ENCODE measurements around the gene SETD7. TPM values are rescaled to one million over a fixed set of nuclear protein-coding genes. Genes with fewer than 3 reads are reported as not detected.

SETD7 gene
- total RNA-seq, 2 donors from 2014 or later, result 69.0 to 75.4 TPM

DNA sequence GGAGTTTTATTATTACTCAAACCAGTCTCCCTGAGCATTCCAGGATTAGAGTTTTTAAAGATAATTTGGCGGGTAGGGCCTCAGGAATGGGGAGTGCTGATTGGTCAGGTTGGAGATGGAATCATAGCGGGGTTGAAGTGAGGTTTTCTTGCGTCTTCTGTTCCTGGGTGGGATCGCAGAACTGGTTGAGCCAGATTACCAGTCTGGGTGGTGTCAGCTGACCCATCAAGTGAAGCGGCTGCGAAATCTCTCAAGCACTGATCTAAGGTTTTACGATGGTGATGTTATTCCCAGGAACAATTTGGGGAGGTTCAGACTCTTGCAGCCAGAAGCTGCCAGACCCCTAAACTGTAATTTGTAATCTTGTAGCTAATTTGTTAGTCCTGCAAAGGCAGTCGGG is 25.1 kb upstream of the SETD7 start:
- DNase-seq (ENCODE audit: low spot score), result no peak
- intact Hi-C loops (cut with DNase I), result no loop called here

GRCh38 chr4:139576219-139576618 is 20.2 kb upstream of the SETD7 start:
- intact Hi-C loops (cut with DNase I), result no loop called here
- DNase-seq (ENCODE audit: low spot score), result no peak

GRCh38 chr4:139575072-139575471 is 19.1 kb upstream of the SETD7 start:
- intact Hi-C loops (cut with DNase I), result no loop called here
- no peak for DNase-seq (ENCODE audit: low spot score)

DNA sequence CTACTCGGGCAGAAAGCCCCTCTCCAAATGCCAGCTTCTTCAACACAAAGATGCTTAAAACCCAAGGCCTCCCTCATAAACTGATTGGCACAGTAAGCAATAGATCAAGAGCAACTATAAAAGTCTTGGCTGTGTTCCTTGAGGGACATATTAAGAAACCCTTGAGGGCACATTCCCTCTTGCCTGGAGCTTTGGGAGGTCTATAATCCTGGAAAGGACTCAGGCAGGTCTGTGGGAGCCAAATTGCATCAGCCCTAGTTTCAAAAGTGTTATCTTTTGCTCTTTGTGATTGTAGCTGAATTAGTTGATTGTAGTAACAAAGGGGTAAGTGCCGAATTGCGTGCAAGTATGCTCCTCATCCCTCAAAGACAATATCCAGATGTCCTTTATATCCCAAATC is 18.6 kb upstream of the SETD7 start:
- intact Hi-C loops (cut with DNase I), result no loop called here
- no peak for DNase-seq (ENCODE audit: low spot score)

DNA sequence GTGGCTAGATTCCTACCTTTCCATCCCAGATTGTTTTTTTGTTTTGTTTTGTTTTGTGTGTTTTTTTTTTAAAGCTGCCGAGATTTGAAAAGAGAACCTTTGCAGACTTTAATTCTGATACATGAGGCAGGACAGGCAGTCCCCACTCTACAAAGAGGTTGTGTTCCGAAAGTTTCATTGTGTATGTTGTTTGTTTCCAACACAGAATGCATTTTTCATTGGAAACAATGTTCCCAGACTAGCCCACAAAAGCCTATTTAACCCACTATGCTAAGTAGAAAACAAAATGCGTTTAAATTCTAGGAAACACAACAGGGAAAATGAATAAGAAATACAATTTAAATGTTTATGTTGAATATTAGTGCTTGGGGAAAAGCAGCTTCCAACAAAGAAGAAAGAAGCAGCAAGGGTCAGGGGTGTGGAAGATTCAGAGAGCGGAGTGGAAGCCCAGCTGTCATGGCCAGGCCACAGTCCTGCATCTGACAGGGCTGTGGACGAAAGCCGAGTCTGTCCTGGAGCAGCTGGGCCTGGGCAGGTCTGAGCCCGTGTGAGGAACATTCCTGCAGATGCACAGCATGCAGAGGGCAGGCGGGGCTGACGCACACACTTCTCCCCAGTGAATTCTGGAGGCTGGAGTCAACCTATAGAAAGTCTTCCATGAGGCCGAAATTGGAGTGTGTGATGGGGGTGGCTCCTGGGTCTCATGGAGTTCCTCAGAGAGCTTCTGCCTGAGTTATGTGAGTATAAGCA is 12.4 kb upstream of the SETD7 start:
- no peak for DNase-seq (ENCODE audit: low spot score)
- intact Hi-C loops (cut with DNase I), result no loop called here

GRCh38 chr4:139567159-139567870 is 11.3 kb upstream of the SETD7 start:
- intact Hi-C loops (cut with DNase I), result no loop called here
- no peak for DNase-seq (ENCODE audit: low spot score)

DNA sequence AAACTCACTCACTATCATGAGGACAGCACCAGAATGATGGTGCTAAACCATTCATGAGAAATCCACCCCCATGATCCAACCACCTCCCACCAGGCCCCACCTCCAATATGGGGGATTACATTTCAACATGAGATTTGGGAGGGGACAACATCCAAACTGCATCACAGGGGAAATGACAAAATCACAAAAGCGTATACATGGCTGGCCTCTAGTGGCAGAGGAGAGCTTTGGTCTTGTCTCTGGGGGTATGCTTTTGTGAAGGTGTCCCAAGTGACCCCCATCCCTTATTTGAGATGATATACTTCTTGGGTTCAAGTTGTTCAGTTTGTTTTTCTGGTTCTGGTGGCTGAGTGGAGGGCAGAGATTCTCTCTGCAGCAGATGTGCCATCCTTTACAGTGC is 8.5 kb upstream of the SETD7 start:
- intact Hi-C loops (cut with DNase I), result no loop called here
- DNase-seq (ENCODE audit: low spot score), result no peak

DNA sequence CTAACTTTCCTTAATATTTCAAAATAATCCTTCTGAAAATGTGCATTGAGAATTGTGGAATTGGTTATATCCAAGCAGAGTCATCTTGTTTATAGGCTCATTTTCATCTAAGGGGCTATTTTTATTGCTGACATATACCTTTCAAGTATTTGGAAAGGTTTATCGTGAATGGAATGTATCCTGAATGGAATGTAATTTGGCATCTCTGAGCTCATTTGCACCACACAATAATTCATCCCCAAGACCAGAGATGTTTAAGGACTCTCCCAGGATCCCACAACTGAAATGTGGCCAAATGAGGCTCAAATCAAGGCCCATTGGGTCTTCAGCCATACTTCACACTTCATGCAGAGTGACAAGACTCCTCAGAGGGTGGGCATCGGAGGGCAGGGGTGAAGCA is 7.5 kb upstream of the SETD7 start:
- intact Hi-C loops (cut with DNase I), result no loop called here
- no peak for DNase-seq (ENCODE audit: low spot score)

DNA sequence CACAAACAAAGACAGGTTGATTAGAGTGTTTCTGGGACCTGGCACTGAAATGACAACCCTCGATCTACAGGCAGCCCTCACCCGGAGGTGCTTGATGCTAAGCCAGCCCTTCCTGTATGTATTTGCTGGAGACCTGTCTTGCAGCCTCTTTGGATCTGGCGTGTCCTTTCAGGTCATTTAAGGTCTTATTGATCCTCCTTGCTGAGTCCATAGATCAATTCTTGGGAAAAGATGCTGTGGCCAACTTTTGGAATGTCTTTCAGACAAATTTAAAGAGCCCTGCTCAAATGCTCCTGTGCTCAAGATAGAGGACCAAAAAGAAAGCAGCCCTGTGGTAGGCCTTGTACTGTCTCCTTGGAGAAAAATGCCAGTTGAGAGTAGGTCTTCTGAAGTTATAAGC is 6.8 kb upstream of the SETD7 start:
- intact Hi-C loops (cut with DNase I), result no loop called here
- DNase-seq (ENCODE audit: low spot score), result no peak

- intact Hi-C loops (cut with DNase I), result no loop called here
- no peak for DNase-seq (ENCODE audit: low spot score)
Measured at GRCh38 chr4:139562067-139562684, 6.2 kb upstream of the SETD7 start.

DNA sequence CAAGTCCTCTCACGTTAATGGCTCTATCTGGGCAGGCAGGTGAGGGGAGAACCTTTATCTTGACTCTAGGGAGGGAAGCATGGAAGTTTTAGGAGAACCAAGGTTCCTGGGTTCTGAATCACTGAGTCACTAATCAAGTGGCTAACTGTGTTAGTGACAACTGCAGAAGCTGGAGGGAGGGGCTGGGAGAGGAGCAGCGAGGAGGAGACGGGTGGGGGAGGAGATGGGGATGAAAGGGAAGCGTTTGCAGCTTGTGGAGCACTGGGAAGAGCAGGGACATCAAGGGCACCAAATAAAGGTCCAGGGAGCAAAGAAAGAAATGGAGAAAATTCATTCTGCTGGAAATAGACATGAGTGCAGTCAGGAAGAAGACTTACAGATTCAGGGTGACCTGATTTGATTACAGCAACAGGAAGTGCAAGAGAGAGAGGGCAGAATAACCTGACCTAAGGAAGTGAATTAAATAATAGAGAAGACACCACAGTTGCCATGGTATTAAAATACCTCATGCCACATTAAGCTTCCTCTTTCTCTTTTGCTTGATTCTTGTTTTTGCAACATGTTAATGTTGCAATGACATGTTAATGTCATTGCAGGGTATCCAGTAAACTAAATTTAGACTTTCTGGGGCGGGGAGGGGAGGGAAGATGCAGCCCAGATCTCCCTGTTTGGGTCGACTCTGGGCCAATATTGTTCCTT is 4.5 kb upstream of the SETD7 start:
- intact Hi-C loops (cut with DNase I), result no loop called here
- no peak for DNase-seq (ENCODE audit: low spot score)

GRCh38 chr4:139559687-139560086 is 3.7 kb upstream of the SETD7 start:
- intact Hi-C loops (cut with DNase I), result no loop called here
- DNase-seq (ENCODE audit: low spot score), result no peak

DNA sequence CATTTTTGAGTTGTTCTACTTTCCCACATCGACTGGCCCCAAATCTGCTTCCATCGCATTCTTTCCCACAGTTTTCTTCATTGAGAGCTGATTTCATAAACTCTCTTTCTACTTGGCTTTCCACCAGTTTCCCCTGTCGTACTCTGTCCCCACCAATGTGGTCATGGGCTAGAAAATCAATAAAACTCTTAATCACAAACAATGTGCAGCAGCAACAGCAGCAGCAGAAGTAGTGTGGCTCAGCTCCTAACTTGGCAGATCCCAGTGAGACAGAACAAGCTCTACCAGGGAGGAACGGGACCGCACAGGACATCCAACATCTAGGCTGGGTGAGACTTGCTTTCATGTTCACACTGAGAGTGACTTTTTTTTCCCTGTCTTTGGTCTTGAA is 3.1 kb upstream of the SETD7 start:
- no peak for DNase-seq (ENCODE audit: low spot score)

DNA sequence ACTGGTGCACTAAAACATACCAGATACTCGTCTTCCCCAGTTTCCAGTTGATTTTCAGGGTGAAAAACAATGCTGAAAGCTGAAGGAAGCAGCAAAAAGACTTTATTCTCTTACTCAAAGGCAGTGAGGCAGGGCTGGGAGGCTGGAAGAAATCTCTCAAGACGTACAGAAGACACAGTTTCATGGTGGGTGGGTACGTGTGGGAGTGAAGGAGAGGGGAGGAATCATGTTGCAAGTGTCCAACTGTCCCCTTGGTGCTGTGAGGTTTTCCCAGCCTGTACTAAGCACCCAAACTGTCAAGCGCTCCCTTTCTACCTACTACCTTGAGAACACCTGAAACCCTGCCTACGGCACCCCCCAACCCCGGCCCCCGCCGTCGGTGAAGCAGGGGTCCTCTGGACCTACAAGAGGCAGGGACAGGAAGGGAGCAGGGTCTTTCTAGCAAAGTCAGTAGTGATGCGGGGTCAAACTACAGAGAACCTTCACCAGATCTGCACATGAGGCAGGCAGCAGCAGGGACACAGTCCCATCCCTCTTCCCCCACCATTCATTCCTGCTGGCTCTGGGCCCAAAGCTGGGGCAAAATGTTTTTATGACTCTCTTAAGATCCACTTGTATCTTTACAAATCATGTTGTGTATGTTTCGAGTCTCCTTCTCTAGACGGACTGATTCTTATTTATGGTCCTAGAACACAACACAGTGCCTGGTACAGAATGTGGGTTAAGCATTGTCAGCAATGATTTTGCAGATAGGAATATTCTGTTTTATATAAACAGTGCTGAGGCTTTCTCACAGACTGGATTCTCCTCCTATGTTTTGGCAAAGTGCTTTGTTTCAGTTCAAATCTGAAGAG is 2.4 kb upstream of the SETD7 start:
- intact Hi-C loops (cut with DNase I), result no loop called here
- no peak for DNase-seq (ENCODE audit: low spot score)

More for the DNA sequence above, 3.1 kb upstream of the SETD7 start:
- intact Hi-C loops (cut with DNase I), result no loop called here

DNA sequence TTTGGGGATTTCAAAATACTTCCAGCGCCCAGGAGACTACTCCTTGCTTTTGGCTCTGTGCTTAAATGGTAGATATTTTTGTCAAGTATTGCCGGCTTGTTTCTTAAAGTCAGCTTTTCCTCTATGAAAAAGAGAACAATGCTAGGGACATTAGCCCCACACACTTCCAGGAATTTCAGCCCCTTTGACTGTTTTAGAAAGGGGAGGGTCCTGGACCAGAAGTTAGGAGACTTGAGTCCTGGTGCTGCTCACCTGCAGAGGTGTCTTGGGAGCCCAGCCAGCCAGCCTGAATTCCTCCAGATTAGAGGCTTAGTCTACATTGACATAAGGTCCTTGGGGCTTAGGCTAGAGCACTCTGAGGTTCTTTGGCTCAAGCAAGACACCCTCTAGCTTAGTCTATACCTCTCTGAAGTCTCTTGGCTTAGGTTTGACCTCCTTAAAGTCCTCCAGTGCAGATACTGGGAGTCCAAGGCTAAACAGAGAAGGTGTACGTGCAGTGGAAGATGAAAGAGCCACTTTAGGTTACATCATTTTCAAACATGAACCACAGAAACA is 1.6 kb upstream of the SETD7 start:
- intact Hi-C loops (cut with DNase I), result no loop called here
- no peak for DNase-seq (ENCODE audit: low spot score)

- intact Hi-C loops (cut with DNase I), result no loop called here
- peak; percentile 91 for DNase-seq (ENCODE audit: low spot score)
Measured at GRCh38 chr4:139556724-139557555, 921 bp upstream of the SETD7 start.

- peak; percentile 89 for DNase-seq (ENCODE audit: low spot score)
- intact Hi-C loops (cut with DNase I), result no loop called here
Measured at GRCh38 chr4:139555705-139556070, 331 bp downstream of the SETD7 start.

All from posterior vena cava (tissue), 2 donors.